Tibial nerve (tissue), 4 donors: ENCODE measurements around the gene C19orf25. TPM values are rescaled to one million over a fixed set of nuclear protein-coding genes. Genes with fewer than 3 reads are reported as not detected.

ENCODE experiments used
- DNase-seq, 2 donors: peaks; one replicate each; pipeline ENCODE4 v3.0.0-alpha.2; 2019; ENCODE audit warnings: low spot score in 2 of 2
- H3K27ac ChIP-seq, 4 donors: fragments of 200-600 bp; sonication (generic) in 3 of 4; one replicate each; pipeline ENCODE4 v1.5.1; 2017 to 2019; ENCODE audit warnings: mild to moderate bottlenecking in 1 of 4
- H3K27me3 ChIP-seq, 2 donors: fragments of 200-600 bp; sonication (generic) in 1 of 2; one replicate each; pipeline versions ENCODE4 v1.5.1 to v1.6.0; 2017 to 2019
- H3K36me3 ChIP-seq, 3 donors: fragments of 200-600 bp; sonication (generic); one replicate each; pipeline ENCODE4 v1.5.1; 2018 to 2019
- H3K4me1 ChIP-seq, 4 donors: fragments of 200-600 bp; sonication (generic) in 3 of 4; one replicate each; pipeline ENCODE4 v1.5.1; 2017 to 2019
- H3K4me3 ChIP-seq, 4 donors: fragments of 200-600 bp; sonication (generic) in 3 of 4; one replicate each; pipeline ENCODE4 v1.5.1; 2017 to 2019; ENCODE audit warnings: mild to moderate bottlenecking in 1 of 4, moderate library complexity in 1 of 4
- H3K9me3 ChIP-seq, 4 donors: fragments of 200-600 bp; sonication (generic) in 3 of 4; one replicate each; pipeline ENCODE4 v1.5.1; 2017 to 2019
- CTCF ChIP-seq, 5 experiments: fragments of 200-600 bp in 3 of 5; fragments of 450-650 bp in 2 of 5; sonication (generic) in 3 of 5; IDR thresholded peaks; one replicate each; pipeline ENCODE4 v1.5.1; 2016 to 2019; ENCODE audit warnings: antibody characterized with exemption in 5 of 5, mild to moderate bottlenecking in 3 of 5, moderate library complexity in 2 of 5
- EP300 ChIP-seq, 2 donors: sonication (generic); formaldehyde crosslinking; IDR thresholded peaks; one replicate each; pipeline ENCODE4 v1.6.1; 2017; ENCODE audit warnings: antibody characterized with exemption in 2 of 2, mild to moderate bottlenecking in 1 of 2
- POLR2A ChIP-seq, 2 donors: fragments of 450-650 bp; IDR thresholded peaks; one replicate each; pipeline ENCODE4 v1.6.1; 2017; ENCODE audit warnings: antibody characterized with exemption in 2 of 2, mild to moderate bottlenecking in 2 of 2, moderate library complexity in 2 of 2
- WGBS, 2 donors: methylation state at CpG; one replicate each; pipeline ENCODE4 v1.1.5; 2018; 5-methylcytosine and 5-hydroxymethylcytosine counted together
- total RNA-seq, 4 donors: library from RNA; depleted of rRNA; stranded (reverse); fragments of >200 nt; gene quantifications; one replicate each; pipeline ENCODE4 v1.1.0, GENCODE V29; 2016

C19orf25 gene
- total RNA-seq, 4 donors from 2014 or later = 22.4 to 47.4 (median 33.8) TPM

GRCh38 chr19:1475751-1476437 is 3.1 kb downstream of the C19orf25 start:
- no peak for DNase-seq
- Histone ChIP-seq H3K9me3 (no peaks in the 10 kb centered on the region), H3K27me3 (peaks cover 2 to 34% of the 10 kb centered on the region in 2 donors), H3K4me1 (peaks cover 0 to 78% (median 36%) of the 10 kb centered on the region in 4 donors), H3K36me3 (peaks cover 0 to 36% (median 3%) of the 10 kb centered on the region in 3 donors), H3K4me3 (no peak overlapping the region), H3K27ac (no peak overlapping the region)
- WGBS, 2 donors = 89 to 91% methylated on average over 27 to 28 of the region's 31 CpGs
- no peak for TF ChIP-seq CTCF (IDR thresholded peaks at IDR 0.05)
- TF ChIP-seq EP300 (IDR thresholded peaks at IDR 0.05) = no peak
- no peak for TF ChIP-seq POLR2A (IDR thresholded peaks at IDR 0.05)

DNA sequence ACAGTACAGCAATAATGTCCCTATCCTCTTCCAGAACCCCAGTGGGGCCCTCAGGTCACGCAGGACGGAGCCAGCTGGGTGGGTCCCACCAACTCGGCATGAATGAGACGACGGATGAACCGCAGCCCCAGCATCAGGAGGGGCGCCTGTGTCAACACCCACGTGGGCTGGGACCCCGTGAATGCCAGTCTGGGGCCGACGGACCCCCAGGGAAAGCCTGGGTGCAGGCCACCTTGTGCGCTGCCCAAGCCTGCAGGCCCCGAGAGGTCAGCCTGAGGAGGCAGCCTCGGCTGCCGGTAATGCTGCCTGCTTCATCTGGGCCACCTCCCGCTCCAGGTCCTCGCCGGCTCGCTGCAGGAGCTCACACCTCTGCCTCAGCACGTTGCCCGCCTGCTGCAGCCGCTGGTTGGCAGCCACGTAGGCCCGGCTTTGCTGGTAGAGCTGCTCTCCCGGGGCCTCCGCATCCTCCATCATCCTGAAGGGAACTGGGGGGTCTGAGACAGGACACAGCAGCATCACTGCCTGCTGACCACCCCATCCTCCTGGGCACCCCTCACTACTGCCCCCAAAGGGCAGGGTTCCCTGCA is 4.2 kb downstream of the C19orf25 start:
- TF ChIP-seq EP300 (IDR thresholded peaks at IDR 0.05) (no peak), POLR2A (IDR thresholded peaks at IDR 0.05) (no peak), CTCF (IDR thresholded peaks at IDR 0.05) (no peak)
- peaks cover 2 to 45% of the 10 kb centered on the region in 2 donors for H3K27me3 ChIP-seq
- peaks cover 0 to 87% (median 46%) of the 10 kb centered on the region in 4 donors for H3K4me1 ChIP-seq
- WGBS, 2 donors = 79% methylated on average over 11 to 18 of the region's 26 CpGs
- peak overlapping the region in 2 of 4 donors; percentile 50 to 60 for H3K27ac ChIP-seq
- no peak overlapping the region for H3K4me3 ChIP-seq
- no peaks in the 10 kb centered on the region for H3K9me3 ChIP-seq
- peaks cover 0 to 36% (median 3%) of the 10 kb centered on the region in 3 donors for H3K36me3 ChIP-seq
- DNase-seq = no peak

DNA sequence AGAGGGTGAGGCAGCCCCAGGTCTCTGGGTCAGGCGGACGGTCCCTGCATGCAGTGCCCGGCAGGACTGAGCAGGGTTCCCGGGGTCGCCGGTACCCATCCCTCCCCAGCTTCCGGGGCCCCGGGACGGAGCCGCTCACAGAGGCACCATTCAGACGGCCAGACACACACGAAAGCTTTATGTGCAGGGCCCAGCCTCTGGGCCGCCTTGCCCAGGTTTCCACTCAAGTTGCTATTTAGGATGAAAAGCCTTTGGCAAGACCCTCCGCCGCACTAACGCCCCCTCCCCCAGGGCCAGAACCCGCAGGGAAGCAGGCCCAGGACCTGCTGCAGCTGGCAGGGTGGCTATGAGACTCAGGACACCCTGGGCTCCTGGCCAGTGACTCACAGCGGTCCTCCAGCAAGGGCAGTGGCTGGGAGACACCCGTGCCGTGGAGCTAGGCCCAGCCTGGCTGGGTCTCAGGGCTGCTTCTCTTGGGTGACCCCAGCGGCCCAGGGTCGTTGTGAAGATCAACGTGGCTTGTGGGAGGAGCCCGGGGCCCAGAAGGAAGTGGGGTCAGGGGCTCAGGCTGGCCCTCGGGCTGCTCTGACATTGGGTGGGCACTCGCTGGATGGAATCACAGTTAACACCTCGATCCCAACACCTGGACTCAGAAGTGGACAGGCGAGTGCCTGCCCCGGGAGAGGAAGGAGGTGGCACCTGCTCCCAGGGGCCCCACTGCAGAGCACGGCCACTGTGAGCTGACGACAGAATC is 4.8 kb downstream of the C19orf25 start:
- WGBS, 2 donors = 54 to 59% methylated on average over 23 to 30 of the region's 31 CpGs
- TF ChIP-seq EP300 (IDR thresholded peaks at IDR 0.05) = no peak
- no peak for TF ChIP-seq POLR2A (IDR thresholded peaks at IDR 0.05)
- no peak for TF ChIP-seq CTCF (IDR thresholded peaks at IDR 0.05)
- Histone ChIP-seq H3K27ac (peak overlapping the region in 3 of 4 donors; percentile 31 to 60 (median 50)), H3K9me3 (no peaks in the 10 kb centered on the region), H3K36me3 (peaks cover 0 to 36% (median 3%) of the 10 kb centered on the region in 3 donors), H3K27me3 (peaks cover 2 to 48% of the 10 kb centered on the region in 2 donors), H3K4me1 (peaks cover 0 to 84% (median 46%) of the 10 kb centered on the region in 4 donors), H3K4me3 (no peak overlapping the region)
- no peak for DNase-seq

DNA sequence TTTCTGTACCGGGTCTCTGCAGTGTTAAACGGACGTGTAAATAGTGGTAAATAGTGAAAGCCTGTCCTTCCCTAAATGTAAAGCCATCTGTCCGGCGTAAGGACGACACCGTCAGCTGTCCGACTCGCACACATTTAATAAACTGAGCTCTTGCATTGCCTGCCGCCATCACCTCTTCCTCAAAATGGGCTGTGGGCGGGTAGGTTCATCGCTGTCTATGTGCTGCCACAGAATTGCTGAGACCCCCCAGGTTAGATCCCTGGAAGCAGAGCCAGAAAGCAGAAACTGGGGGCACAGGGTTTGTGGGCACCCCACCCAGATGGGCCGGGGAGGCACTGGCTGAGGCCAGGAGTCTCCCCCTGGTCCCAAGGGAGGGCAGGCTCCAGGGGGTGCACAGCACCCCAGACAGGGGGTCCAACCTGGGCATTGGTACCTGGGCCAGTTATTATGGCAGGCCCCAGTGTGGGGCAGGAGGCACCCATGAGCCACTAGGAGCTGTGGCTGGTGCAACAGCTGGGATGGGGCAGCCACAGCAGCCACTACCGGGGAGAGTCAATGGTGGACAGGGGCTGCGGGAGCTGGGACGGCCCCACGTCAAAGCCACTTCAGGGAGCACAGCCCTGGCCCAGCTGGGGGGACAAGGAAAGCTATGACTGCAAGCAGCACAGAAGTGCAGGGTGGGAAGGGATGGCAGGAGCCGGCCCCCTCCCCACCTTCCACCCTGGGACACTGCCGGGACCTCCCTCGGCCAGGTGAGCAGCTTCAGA is 5.7 kb downstream of the C19orf25 start:
- H3K4me1 ChIP-seq = peaks cover 0 to 88% (median 49%) of the 10 kb centered on the region in 4 donors
- peaks cover 0 to 36% (median 3%) of the 10 kb centered on the region in 3 donors for H3K36me3 ChIP-seq
- no peak for DNase-seq
- peak overlapping the region in 1 of 4 donors; percentile 50 for H3K27ac ChIP-seq
- no peaks in the 10 kb centered on the region for H3K9me3 ChIP-seq
- 57 to 69% methylated on average over 18 to 20 of the region's 20 CpGs for WGBS, 2 donors
- H3K4me3 ChIP-seq = no peak overlapping the region
- H3K27me3 ChIP-seq = peaks cover 2 to 54% of the 10 kb centered on the region in 2 donors
- TF ChIP-seq EP300 (IDR thresholded peaks at IDR 0.05) (no peak), CTCF (IDR thresholded peaks at IDR 0.05) (no peak), POLR2A (IDR thresholded peaks at IDR 0.05) (no peak)
